ENCODE results near the gene C16orf96.

GRCh38 chr16:4610011-4611005 lies 54.2 kb downstream of the C16orf96 start:
- TF ChIP-seq REST (IDR thresholded peaks at IDR 0.05; ENCODE audit: low read depth) = no peak
- TF ChIP-seq RAD21 (IDR thresholded peaks at IDR 0.05; ENCODE audit: low read depth) = no peak
- TF ChIP-seq TAF1 (IDR thresholded peaks at IDR 0.05; ENCODE audit: low read depth) = no peak
- no peak for TF ChIP-seq CEBPB (IDR thresholded peaks at IDR 0.05)
